Glomerular visceral epithelial cell (primary cell): ENCODE results near the gene RAB30.
A peak's percentile ranks its signal among the peaks of the same experiment; 100 is the strongest.

Source experiments
- DNase-seq: peaks from one replicate; pipeline ENCODE4 v3.0.0-alpha.2; 2016; ENCODE audit errors: extremely low spot score

Gene RAB30

GRCh38 chr11:83070731-83071566 lies 748 bp downstream of the RAB30 start:
- DNase-seq, result no peak

GRCh38 chr11:83070044-83070701 lies 1.5 kb downstream of the RAB30 start:
- peak; percentile 37 for DNase-seq

GRCh38 chr11:83069441-83070043 lies 2.2 kb downstream of the RAB30 start:
- DNase-seq, result no peak

- DNase-seq, result no peak
Observed at GRCh38 chr11:83068568-83068967, 3.1 kb downstream of the RAB30 start.

- DNase-seq, result no peak
Observed at GRCh38 chr11:83064011-83064410, 7.7 kb downstream of the RAB30 start.

- peak; percentile 48 for DNase-seq
Observed at GRCh38 chr11:83063073-83063754, 8.5 kb downstream of the RAB30 start.

GRCh38 chr11:83061883-83062282 lies 9.8 kb downstream of the RAB30 start:
- DNase-seq, result no peak

- no peak for DNase-seq
Observed at GRCh38 chr11:83060965-83061364, 10.7 kb downstream of the RAB30 start.

- no peak for DNase-seq
Observed at GRCh38 chr11:83057721-83058120, 14.0 kb downstream of the RAB30 start.

- no peak for DNase-seq
Observed at GRCh38 chr11:83056611-83057010, 15.1 kb downstream of the RAB30 start.

GRCh38 chr11:83056204-83056603 lies 15.5 kb downstream of the RAB30 start:
- DNase-seq, result no peak

GRCh38 chr11:83054904-83055380 lies 16.8 kb downstream of the RAB30 start:
- DNase-seq, result no peak

- DNase-seq, result no peak
Observed at GRCh38 chr11:83054001-83054400, 17.7 kb downstream of the RAB30 start.

- DNase-seq, result peak; percentile 36
Observed at GRCh38 chr11:83051760-83052671, 19.7 kb downstream of the RAB30 start.

GRCh38 chr11:83047515-83048225 lies 24.0 kb downstream of the RAB30 start:
- no peak for DNase-seq

GRCh38 chr11:83046621-83047172 lies 25.0 kb downstream of the RAB30 start:
- DNase-seq, result no peak

- DNase-seq, result peak; percentile 47
Observed at GRCh38 chr11:83044958-83045712, 26.6 kb downstream of the RAB30 start.

GRCh38 chr11:83042964-83043711 lies 28.6 kb downstream of the RAB30 start:
- no peak for DNase-seq

- no peak for DNase-seq
Observed at GRCh38 chr11:83041126-83041525, 30.6 kb downstream of the RAB30 start.
